HepG2 (cell line): ENCODE data around the gene MFRP. TPM values are rescaled to one million over a fixed set of nuclear protein-coding genes. Genes with fewer than 3 reads are reported as not detected.
A peak's percentile ranks its signal among the peaks of the same experiment; 100 is the strongest.

ENCODE experiments used
- ATAC-seq: fragments of 200-7000 bp; cut with Tn5 transposase; 3 replicates; pipeline ENCODE4 v1.9.1; 2020; ENCODE audit warnings: mild to moderate bottlenecking, moderate library complexity
- Bru-seq: library from RNA; stranded (reverse); fragments of 400-500 nt; gene quantifications from one replicate; lab custom pipeline; 2021; lab: Mats Ljungman, UMichigan
- BruChase-seq, 2 experiments: library from RNA; stranded (reverse); fragments of 400-500 nt; gene quantifications; one replicate each; lab custom pipeline; 2021; lab: Mats Ljungman, UMichigan
- BruUV-seq: library from RNA; stranded (reverse); fragments of 400-500 nt; replicated peaks from 2 replicates; lab custom pipeline; 2021; lab: Mats Ljungman, UMichigan
- CTCF ChIA-PET: fragments of 300-600 bp; formaldehyde crosslinking; extraction: SDS; loops from one replicate; lab custom pipeline; 2021; ENCODE audit warnings: low total read pairs, inconsistent platforms, low intra/inter-chr PET ratio; lab: Yijun Ruan, JAX
- POLR2A ChIA-PET: fragments of 350-600 bp; sonication (Branson Sonifier 250); formaldehyde crosslinking; loops from one replicate; lab custom pipeline; 2020; ENCODE audit warnings: antibody characterized with exemption, inconsistent platforms; lab: Yijun Ruan, JAX
- DNase-seq: peaks from one replicate; pipeline ENCODE4 v3.0.0-alpha.2; 2015; ENCODE audit warnings: low spot score
- FAIRE-seq: peaks from 3 replicates; lab custom pipeline; 2011; peaks lifted over from hg19 to GRCh38; lab: Jason Lieb, UNC
- H2AFZ ChIP-seq: one replicate; pipeline ENCODE4 v1.6.1; 2011; ENCODE audit warnings: low read length, inconsistent platforms
- H3K27ac ChIP-seq: fragments of 300-600 bp; 3 replicates; pipeline ENCODE4 v1.8.0; 2011; ENCODE audit warnings: mixed run types, mild to moderate bottlenecking, mixed read lengths, low read length, inconsistent platforms; ENCODE audit not compliant: insufficient read depth; ENCODE audit errors: extremely low read length
- H3K27me3 ChIP-seq, 2 experiments: fragments of 200-600 bp in 1 of 2; 2 replicates in 1 of 2; 3 replicates in 1 of 2; pipeline versions ENCODE4 v1.6.0 to v1.8.0; 2011; ENCODE audit warnings: low read length in 2 of 2, mild to moderate bottlenecking in 2 of 2, moderate library complexity in 2 of 2, inconsistent platforms in 1 of 2; ENCODE audit not compliant: insufficient read depth in 2 of 2, control insufficient read depth in 1 of 2
- H3K36me3 ChIP-seq, 2 experiments: fragments of 200-600 bp in 1 of 2; replicated peaks in 1 of 2; 2 replicates in 1 of 2; 3 replicates in 1 of 2; pipeline versions ENCODE4 v1.5.1 to v1.8.0; 2011; ENCODE audit warnings: low read length in 2 of 2, inconsistent platforms in 1 of 2; ENCODE audit not compliant: insufficient read depth in 2 of 2, control insufficient read depth in 1 of 2
- H3K4me1 ChIP-seq: 2 replicates; pipeline ENCODE4 v1.5.1; 2012; ENCODE audit warnings: low read length, inconsistent platforms; ENCODE audit not compliant: insufficient read depth
- H3K4me2 ChIP-seq: 2 replicates; pipeline ENCODE4 v1.6.0; 2011; ENCODE audit warnings: low read depth, low read length, inconsistent platforms
- H3K4me3 ChIP-seq, 3 experiments: fragments of 200-600 bp in 1 of 3; sonication (generic), shearing (Covaris generic) in 1 of 3; replicated peaks in 1 of 3; 2 replicates each; pipeline ENCODE4 v1.5.1; 2011 to 2016; ENCODE audit warnings: low read length in 3 of 3, inconsistent platforms in 2 of 3, low read depth in 2 of 3, mild to moderate bottlenecking in 2 of 3, control low read depth in 1 of 3, mixed read lengths in 1 of 3; ENCODE audit not compliant: insufficient read depth in 1 of 3
- H3K79me2 ChIP-seq: one replicate; pipeline ENCODE4 v1.6.1; 2011; ENCODE audit warnings: low read length, inconsistent platforms; ENCODE audit not compliant: insufficient read depth
- H3K9ac ChIP-seq: 2 replicates; pipeline ENCODE4 v1.6.0; 2011; ENCODE audit warnings: mild to moderate bottlenecking, low read depth, low read length, inconsistent platforms; ENCODE audit not compliant: insufficient read depth
- H3K9me3 ChIP-seq: 2 replicates; pipeline ENCODE4 v1.5.1; 2012; ENCODE audit warnings: mild to moderate bottlenecking, low read length
- H4K20me1 ChIP-seq: 2 replicates; pipeline ENCODE4 v1.6.0; 2011; ENCODE audit warnings: inconsistent platforms, mild to moderate bottlenecking, low read length, moderate library complexity; ENCODE audit not compliant: insufficient read depth
- KDM4B ChIP-seq: sonication (generic); formaldehyde crosslinking; IDR thresholded peaks from 2 replicates; pipeline ENCODE4 v1.4.0; 2020; ENCODE audit warnings: missing genetic modification reagents
- PBX3 ChIP-seq: sonication (generic); formaldehyde crosslinking; IDR thresholded peaks from 2 replicates; pipeline ENCODE4 v1.8.1; 2023; ENCODE audit warnings: missing genetic modification reagents, inconsistent platforms, borderline replicate concordance
- TP53 ChIP-seq: sonication (generic); formaldehyde crosslinking; conservative IDR thresholded peaks from 2 replicates; pipeline ENCODE4 v1.4.0; 2020; ENCODE audit warnings: missing genetic modification reagents
- ZNF572 ChIP-seq: sonication (generic); formaldehyde crosslinking; IDR thresholded peaks from 2 replicates; pipeline ENCODE4 v1.5.1; 2020; ENCODE audit warnings: mild to moderate bottlenecking, missing genetic modification reagents
- ZNF83 ChIP-seq: sonication (generic); formaldehyde crosslinking; IDR thresholded peaks from 2 replicates; pipeline ENCODE4 v1.4.0; 2020; ENCODE audit warnings: missing genetic modification reagents, mild to moderate bottlenecking, borderline replicate concordance
- ZNF883 ChIP-seq: sonication (generic); formaldehyde crosslinking; IDR thresholded peaks from 2 replicates; pipeline ENCODE4 v1.5.1; 2020; ENCODE audit warnings: mild to moderate bottlenecking, missing genetic modification reagents; ENCODE audit errors: not compliant biosample characterization
- WGBS: methylation state at CpG from one replicate; pipeline ENCODE4 v1.1.6; 2017; ENCODE audit warnings: low lambda C conversion rate; 5-methylcytosine and 5-hydroxymethylcytosine counted together
- in situ Hi-C: cut with HindIII; loops from 2 replicates; pipeline ENCODE4 v1.10.0; 2017; ENCODE audit warnings: low pct_unique_long_range_greater_than_20kb; ENCODE audit not compliant: extremely low pct_ligation_motif_present
- intact Hi-C: fragments of 100-400 bp; cut with micrococcal nuclease; formaldehyde crosslinking; loops from one replicate; pipeline ENCODE4 v1.10.0; 2022; ENCODE audit not compliant: unreplicated experiment
- long read RNA-seq, 2 experiments: library from RNA in 1 of 2; library from polyadenylated mRNA in 1 of 2; stranded (forward) in 1 of 2; unstranded in 1 of 2; transcript quantifications; one replicate each; pipeline ENCODE4 v2.0.0, GENCODE V29; 2019 to 2022
- polyA minus RNA-seq, 3 experiments: library from RNA; depleted of rRNA, polyadenylated mRNA; stranded (reverse); fragments of >200 nt; gene quantifications; 2 replicates each; pipeline ENCODE4 v1.2.3, GENCODE V29; 2011; ENCODE audit warnings: low replicate concordance in 1 of 3
- polyA plus RNA-seq, 8 experiments: library from polyadenylated mRNA; depleted of rRNA in 3 of 8; stranded (reverse) in 7 of 8; unstranded in 1 of 8; fragments of >200 nt; fragmentation: Illumina TruSeq in 4 of 8; extraction: Trizol in 4 of 8; gene quantifications; 2 replicates each; pipeline versions ENCODE4 v1.2.1 to v1.2.3, GENCODE V29; 2011 to 2016; ENCODE audit warnings: low read depth in 4 of 8, missing spikeins in 1 of 8, mixed read lengths in 1 of 8; ENCODE audit not compliant: insufficient read depth in 1 of 8
- total RNA-seq, 5 experiments: library from RNA; depleted of rRNA; stranded (reverse); fragments of >200 nt; fragmentation: Illumina TruSeq; extraction: Trizol; gene quantifications; 2 replicates each; pipeline ENCODE4 v1.2.3, GENCODE V29; 2016; ENCODE audit warnings: low read depth in 1 of 5

The MFRP gene
- total RNA-seq (2016; rRNA removed; fragmentation: Illumina TruSeq; extraction: Trizol) (not detected in 2 replicates), polyA plus RNA-seq (2011; rRNA removed) (not detected in 2 replicates), polyA minus RNA-seq (2011; rRNA and poly(A)+ RNA removed; ENCODE audit: low replicate concordance) (not detected in 2 replicates), Bru-seq, nascent RNA (not detected), BruChase-seq, experiment 1, labeled RNA remaining after a 6-hour chase (percentile 12 among the genes with signal in this experiment), BruChase-seq, experiment 2, labeled RNA remaining after a 2-hour chase (percentile 1 among the genes with signal in this experiment)
- total RNA-seq (2016; cell fraction: cytosol; rRNA removed; fragmentation: Illumina TruSeq; extraction: Trizol; ENCODE audit: low read depth): not detected in 2 replicates
- total RNA-seq (2016; cell fraction: insoluble cytoplasmic fraction; rRNA removed; fragmentation: Illumina TruSeq; extraction: Trizol): not detected in 2 replicates
- total RNA-seq (2016; cell fraction: membrane; rRNA removed; fragmentation: Illumina TruSeq; extraction: Trizol): not detected in 2 replicates
- not detected in 2 replicates for total RNA-seq (2016; cell fraction: nucleus; rRNA removed; fragmentation: Illumina TruSeq; extraction: Trizol)
- not detected in 2 replicates for polyA plus RNA-seq (2011; cell fraction: cytosol; rRNA removed)
- polyA plus RNA-seq (2011; cell fraction: nucleus; rRNA removed): not detected in 2 replicates
- not detected in 2 replicates for polyA plus RNA-seq (2012)
- not detected in 2 replicates for polyA plus RNA-seq (2016; cell fraction: cytosol; fragmentation: Illumina TruSeq; extraction: Trizol; ENCODE audit: low read depth)
- not detected in 2 replicates for polyA plus RNA-seq (2016; cell fraction: insoluble cytoplasmic fraction; fragmentation: Illumina TruSeq; extraction: Trizol; ENCODE audit: low read depth)
- not detected in 2 replicates for polyA plus RNA-seq (2016; cell fraction: membrane; fragmentation: Illumina TruSeq; extraction: Trizol; ENCODE audit: low read depth)
- not detected in 2 replicates for polyA plus RNA-seq (2016; cell fraction: nucleus; fragmentation: Illumina TruSeq; extraction: Trizol; ENCODE audit: insufficient read depth, low read depth)
- not detected in 2 replicates for polyA minus RNA-seq (2011; cell fraction: cytosol; rRNA and poly(A)+ RNA removed)
- not detected in 2 replicates for polyA minus RNA-seq (2011; cell fraction: nucleus; rRNA and poly(A)+ RNA removed)
- long read RNA-seq, experiment 1: 0 reads
- long read RNA-seq, experiment 2, partial matches to known transcripts: 0 of 1 reads
- long read RNA-seq, experiment 2, other reads (novel, unspliced or antisense): 1 of 1 reads

GRCh38 chr11:119346605-119347004 is at the start of gene MFRP:
Gene MFRP, minus strand, starts transcription at chr11:119346705. Its CDS starts 192 bp downstream, at chr11:119346513.
- H4K20me1 ChIP-seq: no peaks in the 10 kb centered on the region
- no peak for DNase-seq
- H3K27ac ChIP-seq: no peak within 1 kb of the TSS
- H3K9ac ChIP-seq: no peak within 1 kb of the TSS
- intact Hi-C loops (no loop called here), in situ Hi-C loops (no loop called here)
- peaks cover 2 to 49% of the 10 kb centered on the region in 2 experiments; a peak in 4 of 5 replicates for H3K27me3 ChIP-seq
- H3K36me3 ChIP-seq: no peaks in the 10 kb centered on the region
- H3K79me2 ChIP-seq: no peaks in the 10 kb centered on the region
- WGBS: 22% methylated on average over 3 of the region's 6 CpGs
- no peak for ATAC-seq
- no peak within 1 kb of the TSS for H2AFZ ChIP-seq
- BruUV-seq: no TSS peak
- POLR2A ChIA-PET: interaction anchor here (2.1 kb wide), 1 partner anchor 21 kb away, joined by 13 read pairs; no protein-coding TSS in a partner anchor
- CTCF ChIA-PET: no interaction called here
- no peak for FAIRE-seq
- H3K4me1 ChIP-seq: peaks cover 30% of the 10 kb centered on the region
- no peaks in the 10 kb centered on the region for H3K9me3 ChIP-seq
- H3K4me2 ChIP-seq: peak within 1 kb of the TSS; percentile 42
- no peak within 1 kb of the TSS for H3K4me3 ChIP-seq
- no peak for TF ChIP-seq TP53
- peak; percentile 31 for TF ChIP-seq ZNF883 (CRISPR knock-in tag)
- TF ChIP-seq KDM4B (CRISPR knock-in tag): no peak
- peak; percentile 38; the same call in 1 of the 2 replicates for TF ChIP-seq ZNF572 (CRISPR knock-in tag)
- TF ChIP-seq PBX3 (CRISPR knock-in tag): no peak
- TF ChIP-seq ZNF83: no peak
